HG03571 (cell line): ENCODE results near the gene SLCO1A2.

ENCODE experiments used
- ATAC-seq: cut with Tn5 transposase; IDR thresholded peaks from one replicate; pipeline ENCODE4 v1.9.1; 2021; ENCODE audit not compliant: unreplicated experiment

Gene SLCO1A2

GRCh38 chr12:21330682-21331253 lies 3.9 kb downstream of the SLCO1A2 start:
- no peak for ATAC-seq

GRCh38 chr12:21328578-21328977 lies 6.1 kb downstream of the SLCO1A2 start:
- ATAC-seq: no peak

GRCh38 chr12:21324551-21324950 lies 10.2 kb downstream of the SLCO1A2 start:
- no peak for ATAC-seq

GRCh38 chr12:21323736-21324135 lies 11.0 kb downstream of the SLCO1A2 start:
- no peak for ATAC-seq

- ATAC-seq: no peak
Measured at GRCh38 chr12:21308785-21309184, 25.9 kb downstream of the SLCO1A2 start.

- no peak for ATAC-seq
Measured at GRCh38 chr12:21305661-21306060, 29.1 kb downstream of the SLCO1A2 start.

GRCh38 chr12:21300632-21301031 lies 34.1 kb downstream of the SLCO1A2 start:
- no peak for ATAC-seq

- peak; percentile 65 for ATAC-seq
Measured at GRCh38 chr12:21296751-21297406, 37.8 kb downstream of the SLCO1A2 start.

GRCh38 chr12:21296348-21296747 lies 38.4 kb downstream of the SLCO1A2 start:
- ATAC-seq: peak; percentile 10

- ATAC-seq: no peak
Measured at GRCh38 chr12:21294176-21294575, 40.5 kb downstream of the SLCO1A2 start.

GRCh38 chr12:21292111-21292510 lies 42.6 kb downstream of the SLCO1A2 start:
- ATAC-seq: no peak

GRCh38 chr12:21289698-21290097 lies 45.0 kb downstream of the SLCO1A2 start:
- ATAC-seq: no peak

- no peak for ATAC-seq
Measured at GRCh38 chr12:21276826-21277225, 57.9 kb downstream of the SLCO1A2 start.

GRCh38 chr12:21265932-21266331 lies 68.8 kb downstream of the SLCO1A2 start:
- no peak for ATAC-seq

- ATAC-seq: no peak
Measured at GRCh38 chr12:21264232-21264631, 70.5 kb downstream of the SLCO1A2 start.

GRCh38 chr12:21257172-21257571 lies 77.5 kb downstream of the SLCO1A2 start:
- ATAC-seq: no peak

GRCh38 chr12:21252070-21252469 lies 82.6 kb downstream of the SLCO1A2 start:
- ATAC-seq: no peak

- no peak for ATAC-seq
Measured at GRCh38 chr12:21248679-21249078, 86.0 kb downstream of the SLCO1A2 start.

GRCh38 chr12:21239866-21240265 lies 94.9 kb downstream of the SLCO1A2 start:
- no peak for ATAC-seq

- no peak for ATAC-seq
Measured at GRCh38 chr12:21234395-21234794, 100.3 kb downstream of the SLCO1A2 start.

GRCh38 chr12:21223930-21224329 lies 110.8 kb downstream of the SLCO1A2 start:
- no peak for ATAC-seq

- ATAC-seq: no peak
Measured at GRCh38 chr12:21221778-21222177, 112.9 kb downstream of the SLCO1A2 start.

GRCh38 chr12:21221072-21221471 lies 113.6 kb downstream of the SLCO1A2 start:
- no peak for ATAC-seq
